ENCODE measurements around the gene DICER1.

DICER1 gene

DNA sequence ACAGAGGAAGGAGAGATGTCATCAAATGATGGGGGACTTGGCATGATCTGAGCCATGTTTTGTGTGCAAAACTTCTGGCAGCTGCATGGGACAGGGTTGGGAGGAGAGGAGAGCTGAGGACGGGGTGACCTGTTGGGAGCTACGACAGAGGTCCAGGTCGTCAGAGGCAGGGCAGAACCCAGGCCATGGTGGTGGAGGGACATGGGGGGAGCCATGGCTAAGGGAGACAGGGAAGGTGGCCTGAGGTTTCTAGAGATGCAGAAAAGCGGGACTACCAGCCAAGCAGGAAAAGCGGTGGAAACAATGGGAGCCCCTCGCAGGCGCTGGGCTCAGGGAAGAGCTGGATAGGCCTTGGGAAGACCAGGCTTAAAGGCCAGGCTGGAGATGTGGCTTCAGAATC, 88.3 kb downstream of the DICER1 start:
- H3K27ac ChIP-seq, result no peak overlapping the region
- H3K4me3 ChIP-seq, result no peak overlapping the region

DNA sequence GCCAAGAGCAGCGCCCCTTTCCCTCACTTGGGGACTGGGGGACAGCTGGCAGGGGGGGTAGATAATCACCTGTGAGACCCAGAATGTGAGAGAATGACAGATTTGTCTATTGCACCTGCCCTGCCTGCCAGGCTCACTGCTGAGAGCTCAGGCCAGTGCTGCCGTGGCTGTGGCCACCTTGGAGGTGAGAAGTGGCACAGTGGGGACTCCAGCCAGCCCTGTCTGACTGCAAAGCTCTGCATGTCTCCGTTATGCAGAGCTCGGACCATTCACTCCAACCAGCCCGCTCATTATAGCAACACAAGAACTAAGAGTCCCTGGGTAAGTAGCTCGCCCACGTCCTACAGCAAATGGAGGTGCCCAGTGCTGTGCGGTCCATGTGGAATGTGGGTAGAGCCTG, 88.8 kb downstream of the DICER1 start:
- H3K27ac ChIP-seq, result no peak overlapping the region
- H3K4me3 ChIP-seq, result no peak overlapping the region

DNA sequence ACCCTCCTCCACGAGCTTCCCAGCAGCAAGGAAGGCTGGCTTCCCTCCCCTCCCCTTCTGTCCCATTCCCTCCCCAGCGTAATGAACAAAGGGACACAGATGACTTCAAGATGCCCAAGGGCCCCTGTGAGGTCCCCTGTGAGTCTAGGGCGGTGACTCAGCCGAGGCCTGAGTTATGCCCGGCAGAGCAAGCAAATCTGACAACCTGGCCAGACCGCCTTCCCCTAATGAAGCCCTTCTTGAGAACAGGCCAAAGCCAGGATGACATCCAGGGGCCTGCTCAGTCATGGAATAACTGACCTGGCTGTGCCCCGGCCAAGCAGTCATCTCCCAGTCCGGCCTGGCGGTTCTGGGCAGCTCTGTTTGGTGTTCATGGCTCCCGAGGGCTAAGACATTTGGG, 89.2 kb downstream of the DICER1 start:
- H3K4me3 ChIP-seq, result no peak overlapping the region

DNA sequence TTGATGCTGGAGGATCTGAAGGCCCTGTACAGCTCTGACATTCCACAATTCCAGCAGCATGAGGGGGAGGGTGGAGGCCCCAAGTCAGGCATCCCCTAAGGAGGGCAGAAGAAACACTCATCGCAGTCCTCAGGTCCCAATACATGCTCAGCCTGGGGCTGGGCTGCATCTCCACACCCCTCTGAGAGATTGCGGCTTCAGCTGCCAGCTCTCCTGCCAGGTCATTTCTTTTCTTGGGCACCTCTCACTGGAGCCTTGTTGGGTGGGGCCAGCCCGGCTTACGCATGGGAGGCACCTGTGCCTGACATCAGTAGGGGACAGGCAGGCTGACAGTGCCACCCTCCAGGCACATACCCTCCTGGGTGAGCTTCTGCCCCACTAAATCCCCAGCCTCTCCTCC, 89.8 kb downstream of the DICER1 start:
- Histone ChIP-seq H3K27ac (no peak overlapping the region), H3K4me3 (no peak overlapping the region)

More for the DNA sequence above, 89.2 kb downstream of the DICER1 start:
- H3K27ac ChIP-seq, result no peak overlapping the region

DNA sequence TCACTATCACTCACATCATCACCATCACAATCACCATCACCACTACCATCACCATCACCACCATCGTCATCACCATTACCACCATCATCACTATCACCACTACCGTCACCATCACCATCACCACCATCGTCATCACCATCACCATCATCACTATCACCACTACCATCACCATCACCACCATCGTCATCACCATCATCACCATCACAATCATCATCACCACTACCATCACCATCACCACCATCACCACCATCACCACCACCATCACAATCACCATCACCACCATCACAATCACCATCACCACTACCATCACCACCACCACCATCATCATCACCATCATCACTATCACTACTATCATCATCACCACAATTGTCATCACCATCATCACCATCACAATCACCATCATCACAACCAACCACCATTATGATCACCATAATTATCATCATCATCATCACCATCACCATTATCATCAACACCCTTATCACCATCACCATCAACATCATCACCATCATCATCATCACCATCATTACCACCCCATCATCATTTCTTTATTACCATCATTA, 90.8 kb downstream of the DICER1 start:
- no peak overlapping the region for H3K4me3 ChIP-seq
- H3K27ac ChIP-seq, result no peak overlapping the region

DNA sequence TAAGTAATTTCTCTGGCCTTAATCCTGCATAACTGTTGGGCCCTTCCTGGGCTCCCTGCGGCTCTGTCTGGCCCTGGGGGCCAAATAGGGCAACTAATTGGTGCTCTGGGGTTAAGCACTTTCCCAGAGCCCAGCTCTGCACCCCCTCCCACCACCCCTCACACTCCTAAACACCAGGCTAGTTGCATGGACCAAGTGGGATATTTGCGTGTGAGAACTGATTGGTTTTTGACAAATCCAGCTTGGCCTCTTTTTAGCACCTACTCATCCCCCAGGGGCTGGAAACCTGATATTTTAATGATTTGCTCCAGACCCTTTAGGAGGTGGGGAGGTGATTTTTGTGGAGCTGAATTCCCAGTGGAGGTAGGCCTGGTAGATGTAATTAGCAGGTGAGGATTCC, 91.9 kb downstream of the DICER1 start:
- no peak overlapping the region for H3K4me3 ChIP-seq
- H3K27ac ChIP-seq, result no peak overlapping the region

DNA sequence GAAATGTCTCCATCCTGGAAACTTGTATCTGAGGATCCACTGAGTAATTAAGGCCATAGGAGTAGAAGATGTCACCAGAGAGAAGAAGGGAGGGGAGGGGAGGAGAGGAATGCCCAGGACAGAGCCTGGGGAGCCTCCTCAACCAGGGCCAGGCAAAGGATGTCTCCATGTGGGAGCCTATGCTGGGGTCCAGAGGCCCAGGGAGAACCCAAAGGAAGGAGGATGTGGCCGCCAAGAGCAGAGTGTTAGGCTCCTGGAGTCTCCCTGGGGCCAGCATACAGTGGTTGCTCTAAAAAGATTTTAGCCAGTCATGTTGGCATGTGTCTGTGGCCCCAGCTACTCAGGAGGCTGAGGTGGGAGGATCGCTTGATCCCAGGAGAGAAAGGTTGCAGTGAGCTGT, 92.6 kb downstream of the DICER1 start:
- H3K4me3 ChIP-seq, result no peak overlapping the region
- H3K27ac ChIP-seq, result no peak overlapping the region

DNA sequence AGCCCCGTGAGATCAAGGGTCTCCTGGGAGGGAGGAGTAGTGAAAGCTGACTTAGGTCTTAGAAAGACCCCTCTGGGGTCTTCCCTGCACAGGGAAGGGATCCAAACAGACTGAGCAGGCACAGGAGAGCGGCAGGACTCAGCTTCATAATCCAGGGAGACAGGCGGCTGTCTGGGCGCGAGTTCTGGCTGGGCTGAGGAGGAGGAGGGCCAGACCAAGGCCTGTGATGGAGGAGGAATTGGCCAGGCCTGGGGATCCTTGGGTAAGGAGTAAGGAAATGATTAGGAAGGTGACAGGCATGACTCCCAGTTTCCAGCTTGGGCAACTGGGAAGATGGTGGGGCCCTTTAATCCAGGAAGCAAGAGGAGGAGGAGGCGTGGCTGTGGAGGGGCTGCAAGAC, 93.1 kb downstream of the DICER1 start:
- Histone ChIP-seq H3K27ac (no peak overlapping the region), H3K4me3 (no peak overlapping the region)

DNA sequence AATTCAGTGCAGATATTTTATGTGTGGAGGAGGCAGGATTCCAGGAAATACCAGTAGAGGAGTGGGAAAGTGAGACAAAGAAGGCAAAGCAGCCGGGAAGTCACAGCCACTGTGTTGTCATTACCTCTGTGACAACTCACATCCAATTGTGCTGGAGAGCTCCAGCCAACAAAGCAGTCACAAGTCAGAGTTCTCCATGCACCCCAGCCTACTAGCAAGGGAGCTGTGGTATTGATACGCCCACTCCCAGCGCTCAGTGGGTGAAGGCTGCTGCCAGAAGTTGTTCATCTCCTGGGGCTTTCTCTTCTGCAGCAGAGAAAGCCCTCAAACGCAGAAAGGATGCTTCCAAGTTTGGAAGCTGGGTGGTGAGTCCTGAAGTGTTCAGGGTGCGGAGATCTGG, 93.9 kb downstream of the DICER1 start:
- no peak overlapping the region for H3K4me3 ChIP-seq
- H3K27ac ChIP-seq, result no peak overlapping the region

DNA sequence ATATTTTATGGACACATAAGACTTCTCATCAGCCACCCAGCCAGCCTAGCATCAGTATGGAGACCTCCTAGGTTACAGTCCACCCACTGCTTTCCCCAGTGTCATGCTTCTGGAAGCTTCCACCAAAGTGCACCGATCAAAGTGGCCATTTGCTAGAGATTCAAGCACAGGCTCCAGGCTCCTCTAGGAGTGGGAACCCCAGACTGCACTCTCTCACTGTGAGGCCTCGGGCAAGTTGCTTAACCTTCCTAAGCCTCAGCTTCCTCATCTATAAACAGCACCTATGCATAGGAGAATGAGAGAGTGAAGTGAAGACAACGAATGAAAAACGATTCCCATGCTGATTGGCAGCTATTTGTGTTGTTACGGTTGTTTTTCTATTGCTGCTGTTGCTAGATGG, 94.4 kb downstream of the DICER1 start:
- Histone ChIP-seq H3K4me3 (no peak overlapping the region), H3K27ac (no peak overlapping the region)

DNA sequence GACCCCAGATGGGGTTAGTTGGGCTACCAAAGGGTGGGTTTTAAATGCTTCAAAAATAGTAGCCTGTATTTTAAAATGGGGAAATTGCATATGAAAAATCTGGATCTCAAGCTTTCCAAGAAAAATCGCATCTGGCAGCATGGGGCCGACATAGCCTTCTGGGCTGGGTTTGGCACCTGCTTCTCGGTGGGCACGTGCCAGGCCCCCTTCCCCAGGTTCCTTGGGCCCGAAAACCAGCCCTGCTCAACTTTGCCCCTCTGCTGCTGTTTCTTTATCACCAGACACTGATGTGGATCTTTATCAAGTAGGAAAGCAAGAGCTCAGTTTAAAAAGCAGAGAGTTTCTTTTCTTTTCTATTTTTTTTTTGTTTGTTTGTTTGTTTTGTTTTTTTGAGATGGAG, 95.1 kb downstream of the DICER1 start:
- H3K27ac ChIP-seq, result no peak overlapping the region
- H3K4me3 ChIP-seq, result no peak overlapping the region

DNA sequence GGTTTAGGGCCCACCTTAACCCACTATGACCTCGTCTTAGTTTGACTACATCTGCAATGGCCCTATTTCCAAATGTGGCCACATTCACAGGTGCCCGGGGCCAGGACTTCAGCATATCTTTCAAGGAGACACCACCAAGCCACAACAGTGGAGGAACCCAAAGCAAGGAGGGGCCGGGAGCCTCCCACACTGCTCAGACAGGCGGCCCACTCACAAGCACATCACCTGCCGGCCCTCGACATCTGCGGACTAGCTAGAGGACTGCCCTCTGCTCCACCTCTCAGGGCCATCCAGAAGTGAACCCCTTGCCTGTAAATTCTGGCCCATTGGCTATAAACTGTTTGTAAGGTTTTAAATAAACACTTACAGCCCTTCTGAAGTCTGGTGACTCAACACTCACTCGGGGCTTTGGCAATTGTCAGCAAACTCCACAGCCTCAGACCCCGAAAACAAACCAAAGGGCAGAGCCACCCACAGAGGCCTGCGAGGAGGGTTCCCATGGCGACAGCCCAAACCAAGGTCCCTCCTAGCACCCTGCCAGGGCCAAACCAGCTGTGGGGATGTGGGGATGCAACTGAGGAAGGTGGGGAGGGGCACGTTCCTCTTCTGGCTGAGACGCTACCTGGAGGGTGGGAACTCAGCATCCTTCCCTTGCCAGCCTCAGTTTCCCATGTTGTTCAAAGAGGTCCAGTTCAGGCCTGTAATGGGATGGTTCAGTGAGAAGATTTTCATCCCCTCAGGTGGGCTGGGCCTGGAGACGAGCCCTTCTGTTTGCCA, 95.8 kb downstream of the DICER1 start:
- no peak overlapping the region for H3K4me3 ChIP-seq
- no peak overlapping the region for H3K27ac ChIP-seq

DNA sequence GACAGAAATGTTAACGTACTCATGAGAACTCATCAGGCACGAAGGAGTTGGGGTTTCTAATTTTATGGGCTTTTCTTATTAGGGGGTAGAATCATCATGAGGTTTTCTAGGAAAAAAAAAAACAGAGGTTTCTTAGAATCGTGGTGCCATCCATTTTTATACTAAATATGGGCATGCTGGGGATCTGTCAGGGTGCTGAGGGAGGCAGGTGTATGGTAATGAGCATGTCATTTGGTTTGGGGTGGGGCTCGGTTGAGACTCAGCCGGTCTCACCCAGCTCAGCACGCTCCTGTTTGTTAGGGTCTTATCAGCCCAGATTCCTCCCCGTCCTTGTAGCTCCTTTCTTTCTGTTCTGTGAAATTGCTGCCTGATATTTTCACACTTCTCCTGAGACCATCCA, 98.2 kb downstream of the DICER1 start:
- H3K4me3 ChIP-seq, result no peak overlapping the region
- H3K27ac ChIP-seq, result no peak overlapping the region

DNA sequence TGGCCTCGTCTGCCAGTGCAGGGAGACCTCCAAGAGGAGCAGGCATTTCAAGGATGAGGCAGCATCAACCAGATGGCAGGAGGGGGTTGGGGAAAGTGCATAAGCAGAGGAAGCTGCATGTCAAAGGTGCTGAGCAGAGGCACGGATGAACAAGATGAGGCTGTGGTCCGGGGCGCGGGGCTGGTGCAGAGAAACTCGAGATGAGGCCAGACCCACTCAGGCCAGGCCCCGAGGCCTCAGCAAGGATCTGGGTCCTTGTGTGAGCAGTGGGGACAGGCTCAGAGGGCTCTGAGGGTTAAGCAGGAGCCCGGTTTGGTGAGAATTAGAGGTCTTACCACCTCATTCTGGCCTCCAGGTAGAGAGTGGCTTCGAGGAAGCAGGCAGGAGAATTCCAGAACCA, 98.8 kb downstream of the DICER1 start:
- no peak overlapping the region for H3K27ac ChIP-seq
- no peak overlapping the region for H3K4me3 ChIP-seq

DNA sequence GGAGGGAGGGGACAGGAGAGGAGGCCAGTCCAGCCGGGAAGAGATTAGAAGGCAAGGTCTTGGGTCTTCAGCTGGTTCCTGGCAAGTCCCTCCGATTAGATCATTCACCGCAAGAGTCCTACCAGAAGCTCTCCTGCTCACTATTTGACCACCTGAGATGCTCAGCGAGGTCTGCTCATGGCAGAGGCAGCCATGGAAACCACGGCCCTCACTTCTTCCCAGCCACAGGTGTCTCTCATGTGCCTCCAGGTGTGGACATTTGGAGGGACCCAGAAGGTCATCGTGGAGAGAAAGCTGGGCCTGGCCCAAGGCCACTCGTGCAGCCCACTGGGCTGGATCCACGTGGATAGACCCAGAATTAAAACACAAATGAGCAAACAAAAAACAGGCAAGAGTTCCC, 99.5 kb downstream of the DICER1 start:
- H3K27ac ChIP-seq, result no peak overlapping the region
- H3K4me3 ChIP-seq, result no peak overlapping the region

DNA sequence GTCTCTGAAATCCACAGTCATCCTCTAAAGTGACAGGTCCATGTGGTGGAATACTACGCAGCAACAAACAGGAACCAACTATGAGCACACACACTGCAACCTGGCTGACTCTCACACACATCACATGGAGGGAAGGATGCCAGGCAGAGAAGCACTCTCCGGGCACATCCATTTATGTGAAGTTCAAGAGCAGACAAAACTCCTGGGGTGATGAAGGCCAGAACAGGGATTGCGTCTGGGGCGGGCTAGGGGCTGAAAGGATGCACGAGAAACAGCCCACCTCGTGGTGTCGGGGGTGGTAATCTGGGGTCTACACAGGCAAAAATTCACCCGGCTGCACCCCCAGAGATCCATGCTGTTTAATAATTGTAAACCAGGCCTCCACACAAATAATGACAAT, 100.2 kb downstream of the DICER1 start:
- Histone ChIP-seq H3K27ac (no peak overlapping the region), H3K4me3 (no peak overlapping the region)

DNA sequence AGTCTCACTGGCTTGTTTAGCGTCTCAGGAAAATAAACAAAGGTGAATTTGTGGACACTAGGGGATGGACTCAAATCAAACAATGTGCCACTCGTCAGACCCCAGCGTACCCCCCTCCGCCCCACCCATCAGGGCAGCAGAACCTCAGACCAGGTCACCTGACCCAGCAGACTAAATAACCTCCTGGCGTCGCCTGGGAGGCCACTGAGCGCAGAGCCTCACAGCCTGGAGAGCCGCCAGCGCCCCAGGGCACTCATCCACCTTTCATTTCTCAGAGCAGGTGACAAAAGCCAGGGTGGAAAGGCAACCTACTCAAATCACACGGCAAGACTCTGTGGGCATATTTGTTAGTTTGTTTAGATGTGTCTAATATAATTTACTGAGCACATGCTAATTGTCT, 100.9 kb downstream of the DICER1 start:
- H3K27ac ChIP-seq, result no peak overlapping the region
- no peak overlapping the region for H3K4me3 ChIP-seq

DNA sequence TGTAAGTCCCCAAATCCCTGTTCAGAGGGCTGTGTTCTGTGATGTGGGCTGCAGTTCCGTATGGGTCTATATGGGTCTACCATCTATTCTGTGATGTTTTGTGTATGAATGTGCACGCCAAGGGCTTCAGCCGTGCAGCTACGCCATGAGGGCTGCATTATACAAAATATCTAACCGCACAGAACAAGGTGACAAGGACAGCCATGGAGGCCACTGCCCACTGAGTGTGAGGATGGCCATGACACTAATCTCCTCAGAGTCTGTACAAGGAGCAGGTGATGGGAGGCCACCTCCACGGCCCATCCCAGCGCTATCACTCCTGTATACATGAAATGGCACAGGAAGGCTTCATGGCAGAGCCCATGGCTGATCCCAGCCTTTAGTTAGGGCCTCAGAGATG, 102.0 kb downstream of the DICER1 start:
- Histone ChIP-seq H3K27ac (no peak overlapping the region), H3K4me3 (no peak overlapping the region)

DNA sequence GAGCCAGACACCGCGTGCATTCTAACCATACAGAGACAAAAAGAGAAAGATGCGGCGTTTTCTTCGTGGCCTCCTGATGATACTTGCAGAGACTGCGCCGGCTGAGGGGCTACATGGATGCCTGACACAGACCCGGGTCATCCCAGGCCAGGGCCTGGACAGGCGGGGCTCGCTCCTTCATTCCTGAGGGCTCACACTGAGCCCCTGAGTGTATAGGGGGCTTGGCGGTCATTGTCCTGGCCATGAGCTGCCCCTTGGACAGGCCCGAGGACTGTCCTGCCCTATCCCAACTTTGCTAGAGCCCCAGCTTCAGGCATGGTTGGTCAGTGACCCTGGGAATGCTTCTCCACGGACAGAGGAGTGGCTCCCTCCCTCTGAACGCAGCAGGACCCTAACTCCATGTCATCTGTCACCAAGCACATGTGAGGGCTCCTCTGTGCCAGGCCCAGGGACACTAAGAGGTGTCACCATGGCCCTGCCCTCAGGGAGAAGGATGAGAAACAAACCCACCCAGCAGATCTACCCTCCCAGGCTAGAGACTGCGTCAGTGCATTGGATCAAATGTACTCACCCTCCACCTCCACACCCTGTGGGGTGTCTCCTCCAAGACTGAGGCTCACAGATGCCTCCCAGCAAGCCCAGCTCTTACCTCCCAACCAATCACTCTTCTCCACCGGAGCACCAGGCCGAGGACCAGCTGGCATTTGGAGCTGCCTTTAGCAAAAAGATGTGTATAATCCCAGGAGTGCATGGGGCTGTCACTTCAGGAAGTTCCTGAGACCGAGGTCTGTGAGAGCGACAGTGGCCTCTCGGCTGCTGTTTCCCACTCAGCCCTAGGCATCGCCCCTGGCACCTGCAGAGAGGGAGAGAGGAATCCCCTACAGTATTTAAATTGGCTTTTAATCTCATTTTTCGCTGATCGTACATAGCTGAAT, 102.7 kb downstream of the DICER1 start:
- no peak overlapping the region for H3K27ac ChIP-seq
- H3K4me3 ChIP-seq, result no peak overlapping the region

DNA sequence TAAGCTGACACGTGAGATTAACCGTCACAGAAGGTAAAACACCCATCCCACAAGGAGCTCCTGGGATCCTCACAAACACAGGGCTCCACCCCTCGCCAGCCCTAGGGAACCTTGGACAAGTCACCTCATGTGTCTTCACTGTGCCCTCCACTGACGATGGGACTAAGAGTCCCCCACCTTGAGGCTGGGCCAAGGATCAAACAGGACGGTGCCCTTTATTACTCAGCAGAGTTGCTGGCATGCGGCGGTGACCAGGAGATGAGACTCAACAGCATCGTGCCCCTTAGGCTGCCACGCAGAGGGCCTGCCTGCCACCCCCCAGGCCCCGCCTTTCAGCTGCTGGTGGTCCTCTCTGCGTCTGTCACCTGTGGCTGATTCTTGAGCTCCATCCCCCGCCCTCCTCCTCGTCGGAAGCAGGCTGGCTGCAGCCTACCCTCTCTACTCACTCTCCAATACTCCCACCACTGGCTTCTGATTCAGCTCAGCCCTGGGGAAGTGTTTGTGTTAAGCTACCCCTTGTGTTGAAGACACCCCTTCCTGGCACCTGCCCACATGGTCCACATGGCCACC, 105.2 kb downstream of the DICER1 start:
- H3K4me3 ChIP-seq, result no peak overlapping the region
- H3K27ac ChIP-seq, result no peak overlapping the region

DNA sequence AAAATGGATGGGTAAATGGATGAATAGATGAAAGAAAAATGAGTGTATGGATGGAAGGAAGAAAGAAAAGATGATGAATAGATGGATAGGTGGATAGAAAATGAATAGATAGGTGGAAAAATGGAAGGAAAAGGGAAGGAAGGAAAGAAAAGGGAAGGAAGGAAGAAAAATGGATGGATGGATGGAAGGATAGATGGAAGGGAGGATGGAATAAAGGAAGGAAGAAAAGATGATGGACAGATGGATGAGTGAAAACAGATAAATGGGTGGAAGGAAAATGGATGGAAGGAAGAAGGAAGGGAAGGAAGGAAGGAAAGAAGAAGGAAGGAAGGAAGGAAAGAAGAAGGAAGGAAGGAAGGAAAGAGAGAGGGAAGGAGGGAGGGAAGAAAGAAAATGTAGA, 107.4 kb downstream of the DICER1 start:
- Histone ChIP-seq H3K4me3 (no peak overlapping the region), H3K27ac (no peak overlapping the region)
